Brain pericyte (primary cell): Measurements from ENCODE around the gene GNL2.

ENCODE experiments used
- DNase-seq: peaks from one replicate; pipeline ENCODE4 v3.0.0-alpha.2; 2012; ENCODE audit warnings: low read depth, low spot score

GNL2 gene

DNA sequence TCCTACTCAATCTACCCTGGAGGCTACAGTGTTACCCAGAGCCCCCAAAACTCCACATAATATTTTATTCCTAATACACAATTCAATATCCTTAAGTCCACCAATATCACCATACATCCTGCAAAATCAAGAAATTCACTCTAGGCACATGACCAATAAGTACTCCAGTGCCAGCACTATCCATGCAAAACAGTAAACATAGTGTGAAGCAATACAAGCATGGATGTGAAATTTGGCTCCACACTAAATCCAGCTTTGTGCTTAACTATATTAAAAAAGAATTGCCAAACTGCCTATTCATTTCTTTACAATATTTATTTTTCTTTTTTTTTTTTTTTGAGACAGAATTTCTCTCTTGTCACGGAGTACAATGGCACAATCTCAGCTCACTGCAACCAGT lies 78.2 kb downstream of the GNL2 start:
- DNase-seq = no peak
